HUDEP-2 (cell line): ENCODE data around the gene PAX9.
A peak's percentile ranks its signal among the peaks of the same experiment; 100 is the strongest.
"Not testable (repeated sequence)": the region's sequence is repeated elsewhere in the genome, so short reads cannot be mapped to it uniquely, and the experiment has no call there.

Experiments used
- DNase-seq, 76 experiments: peaks; one replicate each; lab custom pipeline; 2025; ENCODE audit not compliant: unreplicated experiment in 76 of 76; lab: John Stamatoyannopoulos, UW

Gene PAX9

GRCh38 chr14:36671149-36671548 is 9.5 kb downstream of the PAX9 start:
- no peak for DNase-seq

- DNase-seq, result no peak
These were observed 10.4 kb downstream of the PAX9 start for GRCh38 chr14:36672095-36672494.

- DNase-seq, result no peak
These were observed 13.0 kb downstream of the PAX9 start for GRCh38 chr14:36674659-36675058.

- no peak for DNase-seq
These were observed 13.9 kb downstream of the PAX9 start for GRCh38 chr14:36675581-36675980.

GRCh38 chr14:36676236-36676635 is 14.6 kb downstream of the PAX9 start:
- DNase-seq, result no peak

GRCh38 chr14:36682338-36682737 is 20.7 kb downstream of the PAX9 start:
- no peak for DNase-seq

- DNase-seq, result no peak
These were observed 21.5 kb downstream of the PAX9 start for GRCh38 chr14:36683083-36683724.

- DNase-seq, result no peak
These were observed 23.3 kb downstream of the PAX9 start for GRCh38 chr14:36684946-36685345.

- no peak for DNase-seq
These were observed 28.8 kb downstream of the PAX9 start for GRCh38 chr14:36690311-36691040.

GRCh38 chr14:36699420-36699819 is 37.8 kb downstream of the PAX9 start:
- not testable (repeated sequence) for DNase-seq

- DNase-seq, result no peak
These were observed 39.0 kb downstream of the PAX9 start for GRCh38 chr14:36700651-36701050.

GRCh38 chr14:36701132-36701531 is 39.5 kb downstream of the PAX9 start:
- no peak for DNase-seq

GRCh38 chr14:36702474-36702873 is 40.8 kb downstream of the PAX9 start:
- DNase-seq, result no peak

- no peak for DNase-seq
These were observed 45.9 kb downstream of the PAX9 start for GRCh38 chr14:36707570-36707969.

GRCh38 chr14:36713960-36714703 is 52.5 kb downstream of the PAX9 start:
- no peak for DNase-seq

- no peak for DNase-seq
These were observed 55.0 kb downstream of the PAX9 start for GRCh38 chr14:36716614-36717184.

- no peak for DNase-seq
These were observed 55.7 kb downstream of the PAX9 start for GRCh38 chr14:36717363-36717762.

- no peak for DNase-seq
These were observed 56.6 kb downstream of the PAX9 start for GRCh38 chr14:36718216-36718615.

- no peak for DNase-seq
These were observed 58.2 kb downstream of the PAX9 start for GRCh38 chr14:36719823-36720222.

GRCh38 chr14:36720657-36721056 is 59.0 kb downstream of the PAX9 start:
- DNase-seq, result peak in 12 of 76 experiments; percentile 1 to 45 (median 20)

- no peak for DNase-seq
These were observed 60.2 kb downstream of the PAX9 start for GRCh38 chr14:36721877-36722276.
